MV-4-11 (cell line): ENCODE data around the gene CAPN10.
A peak's percentile ranks its signal among the peaks of the same experiment; 100 is the strongest.
"Not testable (repeated sequence)": the region's sequence is repeated elsewhere in the genome, so short reads cannot be mapped to it uniquely, and the experiment has no call there.

Experiments
- DNase-seq: peaks from one replicate; lab custom pipeline; 2025; lab: John Stamatoyannopoulos, UW

Gene CAPN10, protein sequence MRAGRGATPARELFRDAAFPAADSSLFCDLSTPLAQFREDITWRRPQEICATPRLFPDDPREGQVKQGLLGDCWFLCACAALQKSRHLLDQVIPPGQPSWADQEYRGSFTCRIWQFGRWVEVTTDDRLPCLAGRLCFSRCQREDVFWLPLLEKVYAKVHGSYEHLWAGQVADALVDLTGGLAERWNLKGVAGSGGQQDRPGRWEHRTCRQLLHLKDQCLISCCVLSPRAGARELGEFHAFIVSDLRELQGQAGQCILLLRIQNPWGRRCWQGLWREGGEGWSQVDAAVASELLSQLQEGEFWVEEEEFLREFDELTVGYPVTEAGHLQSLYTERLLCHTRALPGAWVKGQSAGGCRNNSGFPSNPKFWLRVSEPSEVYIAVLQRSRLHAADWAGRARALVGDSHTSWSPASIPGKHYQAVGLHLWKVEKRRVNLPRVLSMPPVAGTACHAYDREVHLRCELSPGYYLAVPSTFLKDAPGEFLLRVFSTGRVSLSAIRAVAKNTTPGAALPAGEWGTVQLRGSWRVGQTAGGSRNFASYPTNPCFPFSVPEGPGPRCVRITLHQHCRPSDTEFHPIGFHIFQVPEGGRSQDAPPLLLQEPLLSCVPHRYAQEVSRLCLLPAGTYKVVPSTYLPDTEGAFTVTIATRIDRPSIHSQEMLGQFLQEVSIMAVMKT

DNA sequence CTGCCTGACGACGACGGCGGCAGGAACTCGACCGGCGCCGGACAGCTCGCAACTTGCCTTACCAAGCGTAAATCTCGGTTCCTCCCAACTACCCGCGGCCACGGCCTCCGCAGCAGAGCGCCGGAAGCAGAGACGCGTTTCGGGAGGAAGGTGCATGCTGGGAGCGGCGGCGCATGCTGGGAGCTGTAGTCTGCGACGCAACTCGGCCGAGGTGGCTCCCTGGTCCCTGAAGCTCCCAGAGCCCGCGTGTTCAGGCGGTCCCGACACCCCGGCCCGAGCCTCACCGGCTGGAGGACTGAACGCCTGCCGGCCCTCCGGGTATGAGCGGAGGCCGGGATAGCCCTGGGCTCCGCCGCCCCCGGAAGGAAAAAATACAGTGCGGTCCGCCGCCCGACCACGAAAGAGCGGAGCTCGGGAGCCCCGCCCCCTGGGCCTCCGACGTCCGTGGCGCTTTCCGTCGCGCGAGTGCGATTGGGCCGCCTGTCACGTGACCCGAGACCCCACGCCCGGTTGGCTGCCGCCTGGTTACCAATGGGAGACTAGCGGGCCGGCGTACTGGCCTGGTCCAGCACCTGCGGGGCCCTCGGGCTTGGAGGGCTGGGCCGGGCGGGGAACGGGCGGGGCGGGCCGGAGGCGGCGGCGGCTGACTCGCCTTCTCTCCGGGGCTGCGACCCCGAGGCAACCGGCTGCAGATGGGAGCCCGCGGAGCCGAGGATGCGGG lies at the start of gene CAPN10:
CAPN10 (plus strand) TSS at position 537 of the 721 bp plus-strand sequence; CDS start at position 715, 178 bp downstream.
- DNase-seq, result peak; percentile 93

DNA sequence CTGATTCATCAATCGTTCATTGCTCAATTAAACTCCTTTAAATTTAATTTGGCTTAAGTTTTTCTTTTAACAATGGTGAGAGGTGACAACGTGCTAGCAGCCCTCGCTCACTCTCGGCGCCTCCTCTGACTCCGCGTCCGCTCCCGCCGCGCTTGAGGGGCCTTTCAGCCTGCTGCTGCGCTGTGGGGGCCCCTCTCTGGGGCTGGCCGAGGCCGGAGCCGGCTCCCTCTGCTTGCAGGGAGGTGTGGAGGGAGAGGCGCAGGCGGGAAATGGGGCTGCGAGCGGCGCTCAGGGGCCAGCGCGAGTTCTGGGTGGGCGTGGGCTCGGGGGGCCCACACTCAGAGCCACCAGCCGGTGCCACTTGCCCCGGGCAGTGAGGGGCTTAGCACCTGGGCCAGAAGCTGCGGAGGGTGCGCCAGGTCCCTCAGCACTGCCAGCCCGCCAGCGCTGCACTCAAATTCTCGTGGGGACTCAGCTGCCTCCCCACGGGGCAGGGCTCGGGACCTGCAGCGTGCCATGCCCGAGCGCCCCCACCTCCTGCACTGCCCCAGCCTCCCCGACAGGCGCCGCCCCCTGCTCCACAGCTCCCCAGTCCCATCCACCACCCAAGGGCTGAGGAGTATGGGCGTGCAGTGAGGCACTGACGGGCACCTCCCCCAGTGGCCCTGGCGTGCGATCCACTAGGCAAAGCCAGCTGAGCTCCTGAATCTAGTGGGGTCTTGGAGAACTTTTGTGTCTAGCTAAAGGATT lies 48.3 kb upstream of the CAPN10 start:
- no peak for DNase-seq

DNA sequence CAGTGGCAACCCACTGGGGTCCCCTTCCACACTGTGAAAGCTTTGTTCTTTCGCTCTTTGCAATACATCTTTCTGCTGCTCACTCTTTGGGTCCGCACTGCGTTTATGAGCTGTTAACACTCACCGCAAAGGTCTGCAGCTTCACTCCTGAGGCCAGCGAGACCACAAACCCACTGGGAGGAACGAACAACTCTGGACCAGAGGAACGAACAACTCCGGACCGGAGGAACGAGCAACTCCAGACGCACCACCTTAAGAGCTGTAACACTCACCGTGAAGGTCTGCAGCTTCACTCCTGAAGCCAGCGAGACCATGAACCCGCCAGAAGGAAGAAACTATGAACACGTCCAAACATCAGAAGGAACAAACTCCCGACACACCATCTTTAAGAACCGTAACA lies 47.4 kb upstream of the CAPN10 start:
- DNase-seq, result not testable (repeated sequence)

DNA sequence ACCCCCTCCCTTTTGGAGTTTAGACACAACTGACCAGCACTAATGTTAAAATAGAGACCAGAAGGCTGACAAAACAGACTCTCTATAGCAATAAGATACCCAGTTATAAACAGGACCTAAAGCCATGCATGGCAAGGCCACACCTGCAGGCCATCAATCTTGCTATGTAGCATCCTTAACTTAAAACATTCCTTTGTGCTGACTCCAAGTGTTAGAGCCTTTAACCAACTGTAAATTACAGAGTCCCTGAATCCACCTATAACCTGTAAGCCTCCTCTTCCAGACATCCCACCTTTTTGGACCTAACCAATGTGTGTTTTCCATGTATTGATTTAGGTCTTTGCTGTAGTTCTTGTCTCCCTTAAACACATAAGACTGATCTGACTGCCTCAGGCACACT lies 46.6 kb upstream of the CAPN10 start:
- no peak for DNase-seq

DNA sequence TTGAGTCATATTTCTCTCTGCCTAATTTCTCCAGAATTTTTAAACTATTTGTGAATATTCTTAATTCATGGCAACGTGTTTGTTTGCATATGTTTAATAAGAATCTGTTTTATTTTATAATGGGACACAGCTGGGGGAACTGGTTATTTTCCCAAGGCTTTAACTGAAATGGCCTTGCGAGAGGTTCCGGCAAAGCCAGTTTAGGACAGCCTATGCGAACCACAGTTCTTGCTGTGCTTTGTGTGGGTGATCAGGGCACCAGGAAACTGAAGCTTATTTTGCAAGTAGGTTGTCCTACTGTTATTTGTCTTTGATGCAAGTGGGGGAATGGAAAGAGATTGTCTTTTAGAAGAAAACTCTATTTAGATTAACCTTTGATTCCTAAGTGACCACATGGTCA lies 35.2 kb upstream of the CAPN10 start:
- DNase-seq, result no peak

DNA sequence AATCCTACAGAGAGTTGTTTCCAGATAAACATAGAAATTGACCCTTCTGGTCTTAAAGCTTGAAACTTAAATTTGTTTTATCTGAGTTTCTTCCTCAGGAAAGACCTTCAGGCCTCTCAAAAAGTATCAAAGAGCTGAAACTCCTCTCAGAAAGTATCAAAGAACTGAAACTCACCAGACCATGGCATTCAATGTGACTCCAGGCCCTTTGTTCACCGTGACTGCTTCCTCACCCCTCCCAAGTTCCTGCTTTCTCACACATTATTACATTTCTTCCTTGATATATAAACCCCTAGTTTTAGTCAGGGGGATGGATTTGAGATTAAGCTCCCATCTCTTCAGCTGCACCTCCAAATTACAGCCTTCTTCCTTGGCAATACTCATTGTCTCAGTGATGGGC lies 34.7 kb upstream of the CAPN10 start:
- no peak for DNase-seq

DNA sequence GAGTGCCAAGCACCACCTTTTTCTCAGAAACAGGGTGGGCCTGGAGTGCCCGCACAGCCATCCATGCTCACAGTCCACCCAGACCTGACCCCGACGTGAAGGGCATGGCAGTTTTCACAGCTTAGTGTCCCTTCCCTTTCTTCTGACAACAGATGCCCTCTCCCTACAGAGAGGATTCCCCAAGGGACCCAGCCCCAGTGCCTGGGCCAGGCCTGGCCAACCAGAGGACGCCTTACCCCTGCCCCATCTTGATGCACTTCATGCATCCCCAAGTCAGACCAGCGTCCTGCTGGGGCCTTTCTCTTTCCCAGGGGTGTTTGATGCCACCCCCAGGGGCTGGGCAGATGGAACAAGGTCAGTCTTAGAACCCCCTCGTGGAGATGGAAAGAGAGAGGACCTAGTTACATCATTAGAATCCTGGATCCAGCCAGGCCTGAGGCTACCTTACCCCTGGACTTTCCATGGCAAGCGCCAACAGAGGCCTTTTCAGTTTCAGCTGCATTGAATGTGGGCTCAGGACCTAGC lies 32.5 kb upstream of the CAPN10 start:
- no peak for DNase-seq

DNA sequence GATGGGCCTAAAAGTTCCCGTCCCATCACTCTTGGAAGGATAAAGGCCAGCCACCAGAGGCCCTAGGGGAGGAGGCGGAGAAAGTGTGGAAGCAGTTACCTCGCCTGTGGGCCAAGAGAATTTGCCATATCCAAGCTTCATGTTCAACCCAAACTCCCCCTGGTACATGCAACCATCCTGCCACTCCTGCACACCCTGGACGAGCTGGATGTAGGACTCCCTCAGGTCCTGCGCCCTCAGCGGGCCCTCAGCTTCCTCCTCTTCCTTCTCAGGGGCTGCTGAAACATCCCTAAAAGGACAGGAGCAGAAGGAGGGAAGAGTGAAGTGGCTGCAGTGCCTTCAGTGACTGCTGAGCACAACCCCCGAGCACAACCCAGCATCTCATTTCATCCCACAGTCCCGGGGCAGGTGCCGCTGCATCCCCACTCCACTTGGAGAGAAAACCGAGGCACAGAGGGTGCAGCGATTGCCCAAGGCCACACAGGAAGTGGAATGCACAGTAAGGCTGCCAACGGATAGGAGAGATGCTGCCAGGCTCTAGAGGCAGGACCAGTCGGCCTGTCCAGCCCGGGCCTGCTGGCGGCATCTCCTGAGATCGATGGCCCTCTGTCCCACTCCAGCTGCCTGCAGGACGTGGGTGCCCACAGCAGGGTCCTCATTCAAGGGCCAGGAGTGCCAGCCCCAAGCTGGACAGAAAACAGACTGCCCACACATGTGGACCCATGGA lies 31.6 kb upstream of the CAPN10 start:
- DNase-seq, result no peak

DNA sequence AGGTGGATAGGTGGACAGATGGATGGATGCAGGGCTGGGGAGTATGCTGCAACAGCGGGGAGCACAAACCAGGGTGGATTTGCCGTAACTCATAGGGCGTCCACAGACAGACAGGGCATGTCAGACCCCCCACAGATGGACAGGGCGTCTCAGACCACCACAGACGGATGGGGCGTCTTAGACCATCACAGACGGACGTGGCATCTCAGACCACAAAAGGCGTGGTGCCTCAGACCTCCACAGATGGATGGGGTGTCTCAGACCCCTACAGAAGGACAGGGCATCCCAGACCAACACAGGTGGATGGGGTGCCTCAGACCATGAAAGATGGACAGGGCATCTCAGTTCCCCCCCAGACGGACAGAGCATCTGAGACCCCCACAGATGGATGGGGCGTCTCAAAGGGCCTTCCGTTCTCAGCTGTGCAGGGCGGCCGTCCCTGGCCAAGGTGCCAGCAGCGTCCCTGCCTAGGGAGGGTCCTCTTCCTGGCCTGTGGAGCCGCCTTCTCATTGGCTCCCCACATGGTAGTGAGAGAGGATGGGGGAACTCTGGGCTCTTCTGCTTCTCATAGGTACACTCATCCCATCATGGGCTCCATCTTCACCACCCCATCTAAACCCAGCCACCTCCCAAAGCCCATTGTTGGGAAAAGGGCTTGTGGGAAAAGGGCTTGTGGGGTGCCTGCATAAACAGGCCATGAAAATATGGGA lies 30.8 kb upstream of the CAPN10 start:
- DNase-seq, result no peak

DNA sequence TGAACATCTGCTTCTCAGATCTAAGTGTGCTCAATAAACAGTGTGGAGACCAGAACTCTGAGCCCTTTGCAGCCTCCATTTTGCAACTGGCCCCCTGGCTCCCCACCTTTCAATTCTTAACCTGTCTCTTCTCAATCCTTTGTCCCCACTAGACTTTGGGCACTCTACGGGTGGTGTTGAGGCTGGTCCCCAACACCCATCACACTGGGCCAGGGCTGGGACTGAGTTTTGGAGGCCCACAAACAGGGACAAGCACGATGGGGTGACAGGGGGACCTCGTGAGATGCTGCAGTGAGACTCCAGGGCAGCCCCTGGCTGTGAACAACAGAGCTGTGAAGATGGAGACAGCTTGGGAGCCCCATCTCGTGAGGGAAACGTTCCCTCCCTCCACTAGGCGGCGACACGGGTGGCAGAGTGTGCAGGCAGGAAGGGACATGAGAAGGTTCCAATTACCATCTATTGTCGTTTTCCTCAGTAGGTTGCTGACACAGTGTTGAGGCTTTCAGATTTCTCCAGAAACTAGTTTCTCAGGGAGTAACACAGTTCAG lies 29.9 kb upstream of the CAPN10 start:
- no peak for DNase-seq

DNA sequence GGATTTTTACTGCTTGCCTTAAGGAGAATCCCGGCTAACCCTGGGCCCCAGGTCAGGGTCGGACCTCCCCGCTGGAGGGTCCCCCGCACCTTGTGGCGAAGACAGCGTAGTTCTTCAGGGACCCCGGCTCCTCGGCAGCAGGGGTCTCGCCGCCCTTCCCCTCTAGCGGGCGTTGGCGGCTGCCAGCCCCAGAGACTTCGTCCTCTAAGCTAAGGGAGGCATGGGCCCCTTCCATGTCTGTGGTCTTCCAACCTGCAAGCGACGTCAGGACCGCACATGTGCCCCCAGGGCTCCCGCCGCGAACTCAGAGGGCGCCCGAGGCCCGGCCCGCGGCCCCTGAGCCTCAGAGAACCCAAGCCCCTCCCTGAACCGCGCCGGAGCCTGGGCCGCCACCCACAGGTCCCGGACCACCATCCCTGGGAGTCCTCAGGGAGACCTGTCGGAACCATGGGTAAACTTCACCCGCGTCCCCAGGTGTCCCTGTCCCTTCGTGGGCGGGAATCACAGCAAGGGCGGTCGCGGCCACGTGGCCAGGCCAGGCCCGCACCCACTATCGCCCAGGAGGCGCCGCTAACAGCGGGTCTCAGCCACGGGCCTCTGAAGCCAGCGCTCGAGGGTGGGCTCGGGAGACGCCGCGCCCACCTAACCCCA lies 29.3 kb upstream of the CAPN10 start:
- DNase-seq, result no peak

DNA sequence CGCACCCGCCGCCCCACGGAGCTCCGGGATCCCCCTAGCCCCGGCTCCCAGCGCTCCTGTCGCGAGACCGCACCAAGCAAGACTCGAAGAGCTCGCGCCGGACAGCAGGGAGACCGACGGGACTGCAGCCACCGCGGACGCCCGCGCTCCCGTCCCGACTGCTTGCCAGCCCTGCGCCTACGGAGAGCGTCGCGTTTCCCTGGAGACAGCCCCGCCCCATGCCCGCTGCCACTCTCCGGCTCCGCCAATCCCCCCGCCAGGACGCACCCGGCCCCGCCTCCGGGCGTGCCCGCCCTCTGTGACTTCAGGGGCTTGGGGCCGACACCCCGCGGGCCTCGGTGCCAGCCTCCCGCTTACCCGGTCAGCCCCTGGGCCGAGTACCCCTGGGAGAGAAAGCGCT lies 28.7 kb upstream of the CAPN10 start, which contains the start of gene ANKMY1:
ANKMY1 (minus strand) TSS at position 181 of the 400 bp plus-strand sequence. CDS start 653 bp downstream, outside the sequence.
- no peak for DNase-seq

DNA sequence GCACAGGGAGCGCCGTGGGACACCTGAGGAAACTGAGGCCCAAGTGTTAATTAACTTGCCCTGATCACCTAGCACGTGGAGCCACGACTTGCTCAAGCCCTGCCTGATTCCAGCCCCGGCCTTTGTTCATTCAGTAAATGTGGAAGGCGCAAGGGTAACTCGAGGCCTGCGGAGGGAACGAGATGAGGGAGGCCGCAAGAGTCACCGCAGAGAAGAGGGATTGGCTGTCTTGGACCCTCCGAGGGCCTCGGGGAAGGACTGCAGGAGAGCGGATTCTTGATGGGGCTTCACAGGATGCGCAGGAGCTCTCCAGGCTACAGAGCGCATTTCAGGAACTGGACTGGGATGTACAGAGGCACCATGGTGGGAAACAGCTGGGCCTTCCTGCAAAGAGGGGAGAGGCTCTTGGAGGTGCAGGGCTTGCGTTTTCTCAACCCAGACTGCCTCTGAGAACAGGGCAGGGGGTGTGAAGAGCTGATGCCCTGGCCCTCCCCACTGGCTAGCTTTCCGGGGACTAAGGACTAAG lies 28.2 kb upstream of the CAPN10 start:
- DNase-seq, result no peak

DNA sequence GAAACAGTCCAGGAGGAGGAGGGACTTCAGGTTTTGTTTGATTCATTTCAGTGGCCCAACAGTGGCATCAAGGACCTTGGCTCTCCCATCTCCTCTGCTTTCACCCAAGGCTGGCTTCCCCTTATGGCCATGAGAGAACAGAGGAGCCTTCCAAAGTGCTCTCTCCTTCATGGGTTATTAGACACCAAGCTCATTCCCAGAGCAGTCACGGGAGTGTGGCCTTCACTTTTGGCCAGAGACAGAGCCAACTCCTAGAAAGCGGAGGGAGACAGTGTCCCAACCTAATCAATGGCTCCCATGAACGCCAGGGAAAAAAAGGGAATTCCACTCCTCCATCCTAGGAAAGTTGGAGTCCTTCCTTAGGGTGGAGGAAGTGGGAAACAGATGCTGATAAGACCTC lies 27.2 kb upstream of the CAPN10 start:
- DNase-seq, result no peak

DNA sequence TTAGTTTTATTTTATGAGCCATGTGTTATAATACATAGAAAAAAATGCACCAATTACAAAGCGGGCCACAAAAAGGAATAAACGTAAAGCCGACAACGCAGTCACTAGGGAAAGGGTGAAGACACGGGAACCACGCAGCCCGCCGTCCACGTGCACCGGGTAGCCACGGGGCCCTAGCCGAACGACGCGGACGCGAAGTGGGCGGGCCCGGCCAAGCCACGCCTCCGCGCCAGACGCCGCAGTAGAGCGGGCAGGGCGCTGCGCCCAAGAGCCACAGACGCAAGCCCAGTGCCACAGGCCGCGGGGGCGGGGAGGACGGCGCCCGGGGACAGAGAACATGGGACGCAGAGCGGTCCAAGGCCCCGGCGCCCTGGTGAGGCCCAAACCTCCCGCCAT lies 26.5 kb upstream of the CAPN10 start, which contains the start of gene DUSP28:
DUSP28 (plus strand) TSS at position 274 of the 396 bp plus-strand sequence. CDS start 328 bp downstream, outside the sequence.
- peak; percentile 84 for DNase-seq

DNA sequence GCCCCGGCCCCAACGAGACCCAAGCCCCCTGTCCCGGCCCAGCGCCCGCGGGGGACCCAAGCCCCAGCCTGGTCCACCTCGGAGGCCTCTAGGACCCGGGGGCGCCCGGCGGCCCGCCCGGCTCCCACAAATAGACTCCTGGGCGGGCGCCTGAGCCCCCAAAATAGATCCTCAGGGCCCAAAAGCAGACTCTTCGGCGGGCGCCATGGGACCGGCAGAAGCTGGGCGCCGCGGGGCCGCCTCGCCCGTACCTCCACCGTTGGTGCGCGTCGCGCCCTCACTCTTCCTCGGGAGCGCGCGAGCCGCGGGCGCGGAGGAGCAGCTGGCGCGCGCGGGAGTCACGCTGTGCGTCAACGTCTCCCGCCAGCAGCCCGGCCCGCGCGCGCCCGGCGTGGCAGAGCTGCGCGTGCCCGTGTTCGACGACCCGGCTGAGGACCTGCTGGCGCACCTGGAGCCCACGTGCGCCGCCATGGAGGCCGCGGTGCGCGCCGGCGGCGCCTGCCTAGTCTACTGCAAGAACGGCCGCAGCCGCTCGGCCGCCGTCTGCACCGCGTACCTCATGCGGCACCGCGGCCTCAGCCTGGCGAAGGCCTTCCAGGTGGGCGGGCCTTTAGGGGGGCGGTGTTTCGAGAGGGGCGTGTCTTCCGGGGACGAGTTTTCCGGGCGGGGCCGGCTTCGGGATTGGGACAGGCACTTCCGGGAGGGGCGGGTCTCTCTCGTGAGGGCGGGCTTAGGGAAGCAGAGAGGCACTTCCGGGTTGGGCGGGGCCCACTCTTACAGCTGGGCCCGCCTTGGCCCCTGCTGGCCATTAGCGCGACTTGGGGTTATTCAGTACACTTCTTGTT lies 25.8 kb upstream of the CAPN10 start:
- DNase-seq, result peak; percentile 95

DNA sequence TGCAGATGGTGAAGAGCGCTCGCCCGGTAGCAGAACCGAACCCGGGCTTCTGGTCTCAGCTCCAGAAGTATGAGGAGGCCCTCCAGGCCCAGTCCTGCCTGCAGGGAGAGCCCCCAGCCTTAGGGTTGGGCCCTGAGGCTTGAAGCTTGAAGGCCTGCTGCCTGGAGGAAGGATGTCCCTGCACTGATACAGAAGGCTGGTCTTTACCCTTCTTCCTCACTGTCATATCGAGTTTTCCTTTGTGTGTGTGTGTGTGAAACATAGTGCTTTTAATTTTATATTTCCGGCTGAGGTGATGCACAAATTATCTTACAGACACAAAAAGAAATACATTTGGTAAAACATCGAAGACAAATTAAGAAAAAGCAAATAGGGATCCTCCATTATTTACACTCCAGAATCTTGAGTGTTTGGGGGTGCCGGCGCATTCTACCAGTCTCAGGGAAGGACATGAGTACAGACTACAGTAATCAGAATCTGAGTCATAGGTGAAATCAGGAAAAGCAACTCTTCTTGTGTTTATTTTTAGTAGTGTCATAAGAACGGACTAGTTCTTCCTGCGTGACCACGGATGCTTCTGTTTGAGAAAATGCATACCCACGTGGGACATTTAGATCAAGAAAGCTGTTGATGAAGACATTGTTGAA lies 25.1 kb upstream of the CAPN10 start:
- DNase-seq, result peak; percentile 82

DNA sequence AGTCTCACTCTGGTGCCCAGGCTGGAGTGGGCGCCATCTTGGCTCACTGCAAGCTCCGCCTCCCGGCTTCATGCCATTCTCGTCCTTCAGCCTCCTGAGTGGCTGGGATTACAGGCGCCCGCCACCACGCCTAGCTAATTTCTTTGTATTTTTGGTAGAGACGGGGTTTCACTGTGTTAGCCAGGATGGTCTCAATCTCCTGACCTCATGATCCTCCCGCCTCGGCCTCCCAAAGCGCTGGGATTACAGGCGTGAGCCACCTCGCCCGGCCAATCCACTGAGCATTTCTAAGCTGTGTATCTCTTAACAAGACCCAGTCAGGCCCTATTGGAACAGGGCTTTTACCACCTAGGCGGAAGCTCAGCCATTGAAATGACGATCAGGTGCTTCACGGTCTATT lies 23.3 kb upstream of the CAPN10 start:
- DNase-seq, result not testable (repeated sequence)
